HEK293 (cell line): ENCODE measurements around the gene HOXD9.

Experiments used
- AEBP2 ChIP-seq: fragments of 450-650 bp; formaldehyde crosslinking; IDR thresholded peaks from 2 replicates; pipeline ENCODE4 v1.5.1; 2016; ENCODE audit warnings: missing biosample characterization, missing genetic modification characterization, borderline replicate concordance
- BCL11A ChIP-seq: fragments of 450-650 bp; formaldehyde crosslinking; IDR thresholded peaks from 2 replicates; pipeline ENCODE4 v1.5.1; 2016; ENCODE audit warnings: low read depth, missing biosample characterization, missing genetic modification characterization
- EGR2 ChIP-seq: fragments of 450-650 bp; formaldehyde crosslinking; IDR thresholded peaks from 2 replicates; pipeline ENCODE4 v1.5.1; 2016; ENCODE audit warnings: low read depth, missing biosample characterization, missing genetic modification characterization
- HOXC10 ChIP-seq: sonication (generic); formaldehyde crosslinking; IDR thresholded peaks from 2 replicates; pipeline ENCODE4 v1.8.1; 2023; ENCODE audit warnings: mild to moderate bottlenecking, missing genetic modification reagents
- KLF8 ChIP-seq: fragments of 450-650 bp; formaldehyde crosslinking; IDR thresholded peaks from 2 replicates; pipeline ENCODE4 v1.5.1; 2016; ENCODE audit warnings: missing biosample characterization, missing genetic modification characterization
- PBX3 ChIP-seq: sonication (generic); formaldehyde crosslinking; IDR thresholded peaks from 2 replicates; pipeline ENCODE4 v1.8.1; 2022; ENCODE audit warnings: mild to moderate bottlenecking, moderate library complexity, missing genetic modification reagents
- RBAK ChIP-seq: fragments of 450-650 bp; formaldehyde crosslinking; IDR thresholded peaks from 2 replicates; pipeline ENCODE4 v1.5.1; 2016; ENCODE audit warnings: missing biosample characterization, missing genetic modification characterization
- SETDB1 ChIP-seq: IDR thresholded peaks from one replicate; pipeline ENCODE4 v1.6.1; 2017; ENCODE audit warnings: mild to moderate bottlenecking, low read length, moderate library complexity, mixed read lengths; ENCODE audit not compliant: insufficient read length
- TRIM28 ChIP-seq: IDR thresholded peaks from 2 replicates; pipeline ENCODE4 v1.6.1; 2011; ENCODE audit warnings: low read length, control low read depth, borderline replicate concordance
- TSHZ1 ChIP-seq: fragments of 450-650 bp; formaldehyde crosslinking; IDR thresholded peaks from 2 replicates; pipeline ENCODE4 v1.5.1; 2016; ENCODE audit warnings: missing biosample characterization, missing genetic modification characterization, borderline replicate concordance
- ZNF114 ChIP-seq: fragments of 450-650 bp; formaldehyde crosslinking; IDR thresholded peaks from 2 replicates; pipeline ENCODE4 v1.5.0; 2017; ENCODE audit warnings: missing biosample characterization, missing genetic modification characterization
- ZNF23 ChIP-seq: fragments of 450-650 bp; formaldehyde crosslinking; IDR thresholded peaks from 2 replicates; pipeline ENCODE4 v1.5.1; 2016; ENCODE audit warnings: missing biosample characterization, missing genetic modification characterization, borderline replicate concordance
- ZNF24 ChIP-seq: fragments of 450-650 bp; formaldehyde crosslinking; IDR thresholded peaks from 2 replicates; pipeline ENCODE4 v1.5.1; 2016; ENCODE audit warnings: missing biosample characterization, missing genetic modification characterization
- ZNF266 ChIP-seq: fragments of 450-650 bp; formaldehyde crosslinking; IDR thresholded peaks from 2 replicates; pipeline ENCODE4 v1.5.1; 2016; ENCODE audit warnings: missing biosample characterization, missing genetic modification characterization, low read depth
- ZNF354C ChIP-seq: fragments of 450-650 bp; formaldehyde crosslinking; IDR thresholded peaks from 2 replicates; pipeline ENCODE4 v1.5.1; 2016; ENCODE audit warnings: missing biosample characterization, missing genetic modification characterization, low read depth, borderline replicate concordance
- ZNF394 ChIP-seq: fragments of 450-650 bp; formaldehyde crosslinking; IDR thresholded peaks from 2 replicates; pipeline ENCODE4 v1.5.1; 2016; ENCODE audit warnings: missing biosample characterization, missing genetic modification characterization, mild to moderate bottlenecking, moderate library complexity, borderline replicate concordance
- ZNF426 ChIP-seq: fragments of 450-650 bp; formaldehyde crosslinking; IDR thresholded peaks from 2 replicates; pipeline ENCODE4 v1.5.1; 2017; ENCODE audit warnings: missing biosample characterization, missing genetic modification characterization, mild to moderate bottlenecking, inconsistent platforms, moderate library complexity
- ZNF433 ChIP-seq: fragments of 450-650 bp; formaldehyde crosslinking; IDR thresholded peaks from 2 replicates; pipeline ENCODE4 v1.5.1; 2016; ENCODE audit warnings: missing biosample characterization, missing genetic modification characterization, low read depth
- ZNF473 ChIP-seq: fragments of 450-650 bp; formaldehyde crosslinking; IDR thresholded peaks from 2 replicates; pipeline ENCODE4 v1.5.1; 2017; ENCODE audit warnings: missing biosample characterization, missing genetic modification characterization
- ZNF549 ChIP-seq: fragments of 450-650 bp; IDR thresholded peaks from 2 replicates; pipeline ENCODE4 v1.5.1; 2018; ENCODE audit warnings: missing biosample characterization, missing genetic modification characterization, mild to moderate bottlenecking, inconsistent platforms, moderate library complexity
- ZNF580 ChIP-seq: fragments of 450-650 bp; formaldehyde crosslinking; IDR thresholded peaks from 2 replicates; pipeline ENCODE4 v1.5.1; 2016; ENCODE audit warnings: missing biosample characterization, missing genetic modification characterization
- ZNF654 ChIP-seq: fragments of 450-650 bp; formaldehyde crosslinking; IDR thresholded peaks from 2 replicates; pipeline ENCODE4 v1.5.1; 2016; ENCODE audit warnings: low read depth, missing biosample characterization, missing genetic modification characterization
- ZNF670 ChIP-seq: fragments of 450-650 bp; formaldehyde crosslinking; IDR thresholded peaks from 2 replicates; pipeline ENCODE4 v1.5.1; 2016; ENCODE audit warnings: missing biosample characterization, missing genetic modification characterization, low read depth
- ZNF837 ChIP-seq: fragments of 450-650 bp; formaldehyde crosslinking; IDR thresholded peaks from 2 replicates; pipeline ENCODE4 v1.5.1; 2016; ENCODE audit warnings: missing biosample characterization, missing genetic modification characterization
- ZNF843 ChIP-seq: fragments of 450-650 bp; formaldehyde crosslinking; IDR thresholded peaks from 2 replicates; pipeline ENCODE4 v1.5.1; 2016; ENCODE audit warnings: missing biosample characterization, missing genetic modification characterization
- ZSCAN30 ChIP-seq: fragments of 450-650 bp; IDR thresholded peaks from 2 replicates; pipeline ENCODE4 v1.5.1; 2018; ENCODE audit warnings: missing biosample characterization, mild to moderate bottlenecking, missing genetic modification characterization, moderate library complexity
- TF ChIP-seq, protein P1 (sequence below): fragments of 450-650 bp; formaldehyde crosslinking; IDR thresholded peaks from 2 replicates; pipeline ENCODE4 v1.5.1; 2016; ENCODE audit warnings: missing biosample characterization, missing genetic modification characterization
- TF ChIP-seq, protein P2 (sequence below): fragments of 450-650 bp; formaldehyde crosslinking; IDR thresholded peaks from 2 replicates; pipeline ENCODE4 v1.5.1; 2016; ENCODE audit warnings: missing biosample characterization, missing genetic modification characterization

Gene HOXD9

GRCh38 chr2:176105078-176105729 lies 17.3 kb upstream of the HOXD9 start (continued):
- TF ChIP-seq TSHZ1: no peak; the same call in 1 of the 2 replicates
- TF ChIP-seq, protein P1, sequence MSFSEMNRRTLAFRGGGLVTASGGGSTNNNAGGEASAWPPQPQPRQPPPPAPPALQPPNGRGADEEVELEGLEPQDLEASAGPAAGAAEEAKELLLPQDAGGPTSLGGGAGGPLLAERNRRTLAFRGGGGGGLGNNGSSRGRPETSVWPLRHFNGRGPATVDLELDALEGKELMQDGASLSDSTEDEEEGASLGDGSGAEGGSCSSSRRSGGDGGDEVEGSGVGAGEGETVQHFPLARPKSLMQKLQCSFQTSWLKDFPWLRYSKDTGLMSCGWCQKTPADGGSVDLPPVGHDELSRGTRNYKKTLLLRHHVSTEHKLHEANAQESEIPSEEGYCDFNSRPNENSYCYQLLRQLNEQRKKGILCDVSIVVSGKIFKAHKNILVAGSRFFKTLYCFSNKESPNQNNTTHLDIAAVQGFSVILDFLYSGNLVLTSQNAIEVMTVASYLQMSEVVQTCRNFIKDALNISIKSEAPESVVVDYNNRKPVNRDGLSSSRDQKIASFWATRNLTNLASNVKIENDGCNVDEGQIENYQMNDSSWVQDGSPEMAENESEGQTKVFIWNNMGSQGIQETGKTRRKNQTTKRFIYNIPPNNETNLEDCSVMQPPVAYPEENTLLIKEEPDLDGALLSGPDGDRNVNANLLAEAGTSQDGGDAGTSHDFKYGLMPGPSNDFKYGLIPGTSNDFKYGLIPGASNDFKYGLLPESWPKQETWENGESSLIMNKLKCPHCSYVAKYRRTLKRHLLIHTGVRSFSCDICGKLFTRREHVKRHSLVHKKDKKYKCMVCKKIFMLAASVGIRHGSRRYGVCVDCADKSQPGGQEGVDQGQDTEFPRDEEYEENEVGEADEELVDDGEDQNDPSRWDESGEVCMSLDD: peak; percentile 77
- TF ChIP-seq ZNF354C (tag by site-specific recombination): no peak
- no peak for TF ChIP-seq ZNF114 (tag by site-specific recombination)
- no peak for TF ChIP-seq ZNF837 (tag by site-specific recombination)
- TF ChIP-seq ZNF24 (tag by site-specific recombination): no peak
- peak; percentile 49 for TF ChIP-seq ZNF843 (tag by site-specific recombination)
- TF ChIP-seq, protein P2, sequence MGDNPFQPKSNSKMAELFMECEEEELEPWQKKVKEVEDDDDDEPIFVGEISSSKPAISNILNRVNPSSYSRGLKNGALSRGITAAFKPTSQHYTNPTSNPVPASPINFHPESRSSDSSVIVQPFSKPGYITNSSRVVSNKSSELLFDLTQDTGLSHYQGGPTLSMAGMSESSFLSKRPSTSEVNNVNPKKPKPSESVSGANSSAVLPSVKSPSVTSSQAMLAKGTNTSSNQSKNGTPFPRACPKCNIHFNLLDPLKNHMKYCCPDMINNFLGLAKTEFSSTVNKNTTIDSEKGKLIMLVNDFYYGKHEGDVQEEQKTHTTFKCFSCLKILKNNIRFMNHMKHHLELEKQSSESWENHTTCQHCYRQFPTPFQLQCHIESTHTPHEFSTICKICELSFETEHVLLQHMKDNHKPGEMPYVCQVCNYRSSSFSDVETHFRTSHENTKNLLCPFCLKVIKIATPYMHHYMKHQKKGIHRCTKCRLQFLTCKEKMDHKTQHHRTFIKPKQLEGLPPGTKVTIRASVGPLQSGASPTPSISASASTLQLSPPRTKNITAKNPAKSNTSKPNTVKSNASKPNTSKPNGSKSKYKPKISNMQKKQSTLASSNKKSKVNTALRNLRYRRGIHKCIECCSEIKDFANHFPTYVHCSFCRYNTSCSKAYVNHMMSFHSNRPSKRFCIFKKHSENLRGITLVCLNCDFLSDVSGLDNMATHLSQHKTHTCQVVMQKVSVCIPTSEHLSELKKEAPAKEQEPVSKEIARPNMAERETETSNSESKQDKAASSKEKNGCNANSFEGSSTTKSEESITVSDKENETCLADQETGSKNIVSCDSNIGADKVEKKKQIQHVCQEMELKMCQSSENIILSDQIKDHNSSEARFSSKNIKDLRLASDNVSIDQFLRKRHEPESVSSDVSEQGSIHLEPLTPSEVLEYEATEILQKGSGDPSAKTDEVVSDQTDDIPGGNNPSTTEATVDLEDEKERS (tag by site-specific recombination): no peak
- no peak for TF ChIP-seq ZNF473 (tag by site-specific recombination)
- TF ChIP-seq ZNF394 (tag by site-specific recombination): no peak
- no peak for TF ChIP-seq ZNF654 (tag by site-specific recombination)
- TF ChIP-seq TRIM28: peak; percentile 56; the same call in 1 of the 2 replicates
- no peak for TF ChIP-seq ZNF266 (tag by site-specific recombination)
- no peak for TF ChIP-seq ZNF426 (tag by site-specific recombination)
- TF ChIP-seq RBAK (tag by site-specific recombination): no peak
- no peak for TF ChIP-seq AEBP2 (tag by site-specific recombination)
- no peak for TF ChIP-seq ZNF580 (tag by site-specific recombination)
- peak; percentile 52; the same call in 1 of the 2 replicates for TF ChIP-seq EGR2
- TF ChIP-seq ZNF549: no peak
- 0 out of 2 replicates have a peak, but pooled peaks have one; percentile 23 for TF ChIP-seq ZSCAN30 (tag by site-specific recombination)
- TF ChIP-seq PBX3: no peak
- TF ChIP-seq BCL11A (tag by site-specific recombination): 0 out of 2 replicates have a peak, but pooled peaks have one; percentile 50
- peak; percentile 96 for TF ChIP-seq KLF8 (tag by site-specific recombination)
- no peak for TF ChIP-seq ZNF23
- TF ChIP-seq ZNF433 (tag by site-specific recombination): no peak
- no peak for TF ChIP-seq SETDB1
- TF ChIP-seq ZNF670: no peak
- no peak for TF ChIP-seq HOXC10 (CRISPR knock-in tag)
